Lower leg skin (tissue), 3 donors: ENCODE results near the gene SPATS1.

Source experiments
- POLR2A ChIP-seq, 2 donors: fragments of 450-650 bp; IDR thresholded peaks; one replicate each; pipeline ENCODE4 v1.6.1; 2016 to 2017; ENCODE audit warnings: antibody characterized with exemption in 2 of 2, mild to moderate bottlenecking in 1 of 2, moderate library complexity in 1 of 2
- TF ChIP-seq, protein P1 (sequence below), 3 donors: fragments of 450-650 bp; IDR thresholded peaks; one replicate each; pipeline ENCODE4 v1.5.1; 2016; ENCODE audit warnings: antibody characterized with exemption in 3 of 3, mild to moderate bottlenecking in 3 of 3, moderate library complexity in 2 of 3

DNA sequence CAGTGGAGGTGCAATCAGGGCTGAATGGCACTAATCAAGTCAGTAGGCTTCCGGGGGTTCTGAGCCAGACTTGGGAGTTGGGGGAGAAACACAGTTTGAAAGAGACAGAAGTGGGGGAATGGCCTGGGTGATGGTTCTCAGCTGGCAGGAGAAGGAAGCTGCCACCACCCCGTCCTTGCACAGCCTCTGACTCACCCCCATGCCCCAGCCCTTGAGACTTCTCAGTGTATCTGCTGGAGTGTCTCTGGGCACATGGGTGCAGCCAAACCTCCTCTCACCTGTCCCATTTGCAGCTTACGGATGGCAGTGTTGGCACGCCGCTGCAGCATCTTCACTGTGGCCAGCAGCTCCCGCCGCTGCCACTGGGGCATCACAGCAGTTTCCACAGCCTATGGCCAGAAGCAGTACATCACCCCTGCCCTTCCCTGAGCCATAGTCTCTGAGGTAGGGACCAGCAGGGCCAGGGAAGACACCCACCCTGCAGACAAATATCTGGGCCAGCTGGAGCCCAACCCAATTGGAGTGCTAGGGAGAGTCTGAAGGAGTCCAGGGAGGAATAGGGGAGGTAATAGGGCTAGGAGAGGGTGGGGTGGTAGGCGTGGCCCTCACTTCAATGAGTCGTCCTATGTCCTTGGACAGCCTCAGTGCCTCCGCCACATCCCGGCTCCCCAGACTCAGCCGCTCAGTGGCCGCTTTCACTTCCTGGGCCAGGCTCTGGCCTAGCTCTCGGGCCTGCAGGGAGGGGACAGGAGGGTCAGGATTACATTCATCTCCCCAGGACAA lies 40.5 kb upstream of the SPATS1 start:
- TF ChIP-seq, protein P1, sequence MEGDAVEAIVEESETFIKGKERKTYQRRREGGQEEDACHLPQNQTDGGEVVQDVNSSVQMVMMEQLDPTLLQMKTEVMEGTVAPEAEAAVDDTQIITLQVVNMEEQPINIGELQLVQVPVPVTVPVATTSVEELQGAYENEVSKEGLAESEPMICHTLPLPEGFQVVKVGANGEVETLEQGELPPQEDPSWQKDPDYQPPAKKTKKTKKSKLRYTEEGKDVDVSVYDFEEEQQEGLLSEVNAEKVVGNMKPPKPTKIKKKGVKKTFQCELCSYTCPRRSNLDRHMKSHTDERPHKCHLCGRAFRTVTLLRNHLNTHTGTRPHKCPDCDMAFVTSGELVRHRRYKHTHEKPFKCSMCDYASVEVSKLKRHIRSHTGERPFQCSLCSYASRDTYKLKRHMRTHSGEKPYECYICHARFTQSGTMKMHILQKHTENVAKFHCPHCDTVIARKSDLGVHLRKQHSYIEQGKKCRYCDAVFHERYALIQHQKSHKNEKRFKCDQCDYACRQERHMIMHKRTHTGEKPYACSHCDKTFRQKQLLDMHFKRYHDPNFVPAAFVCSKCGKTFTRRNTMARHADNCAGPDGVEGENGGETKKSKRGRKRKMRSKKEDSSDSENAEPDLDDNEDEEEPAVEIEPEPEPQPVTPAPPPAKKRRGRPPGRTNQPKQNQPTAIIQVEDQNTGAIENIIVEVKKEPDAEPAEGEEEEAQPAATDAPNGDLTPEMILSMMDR (IDR thresholded peaks at IDR 0.05) = no peak
- no peak for TF ChIP-seq POLR2A (IDR thresholded peaks at IDR 0.05)
